ENCODE results near the gene MAPKAPK2.
"Not testable (repeated sequence)": the region's sequence is repeated elsewhere in the genome, so short reads cannot be mapped to it uniquely, and the experiment has no call there.

MAPKAPK2 gene

DNA sequence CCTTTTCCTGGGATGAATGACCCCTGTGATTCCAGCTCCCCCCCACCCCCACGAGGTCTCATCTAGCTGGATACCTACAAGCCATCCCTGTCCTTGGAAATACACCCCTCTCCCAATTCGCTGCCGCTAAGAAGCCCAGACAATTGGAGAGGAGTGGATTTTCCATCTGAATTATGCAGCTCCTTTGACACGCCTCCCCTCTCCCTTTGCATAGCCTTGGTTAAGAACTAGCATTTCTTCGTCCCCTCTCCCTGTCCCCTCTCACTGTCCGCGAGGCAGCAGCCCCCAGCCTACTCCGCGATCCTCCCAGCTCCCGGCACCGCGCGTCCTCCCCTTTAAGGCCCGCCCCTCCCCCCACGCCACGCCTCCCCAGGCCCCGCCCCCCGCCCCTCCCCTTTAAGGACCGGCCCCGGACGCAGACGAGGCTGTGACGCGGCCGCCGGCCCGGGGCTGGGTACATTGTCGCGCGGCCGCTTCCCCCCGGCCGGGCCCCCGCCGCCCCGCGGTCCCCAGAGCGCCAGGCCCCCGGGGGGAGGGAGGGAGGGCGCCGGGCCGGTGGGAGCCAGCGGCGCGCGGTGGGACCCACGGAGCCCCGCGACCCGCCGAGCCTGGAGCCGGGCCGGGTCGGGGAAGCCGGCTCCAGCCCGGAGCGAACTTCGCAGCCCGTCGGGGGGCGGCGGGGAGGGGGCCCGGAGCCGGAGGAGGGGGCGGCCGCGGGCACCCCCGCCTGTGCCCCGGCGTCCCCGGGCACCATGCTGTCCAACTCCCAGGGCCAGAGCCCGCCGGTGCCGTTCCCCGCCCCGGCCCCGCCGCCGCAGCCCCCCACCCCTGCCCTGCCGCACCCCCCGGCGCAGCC is at the start of gene MAPKAPK2:
MAPKAPK2 (plus strand) TSS at position 428 of the 856 bp plus-strand sequence; CDS start at position 753, 325 bp downstream.
- DNase-seq (ENCODE audit: low read depth in 2 of 2): peak; percentile 54 to 57

DNA sequence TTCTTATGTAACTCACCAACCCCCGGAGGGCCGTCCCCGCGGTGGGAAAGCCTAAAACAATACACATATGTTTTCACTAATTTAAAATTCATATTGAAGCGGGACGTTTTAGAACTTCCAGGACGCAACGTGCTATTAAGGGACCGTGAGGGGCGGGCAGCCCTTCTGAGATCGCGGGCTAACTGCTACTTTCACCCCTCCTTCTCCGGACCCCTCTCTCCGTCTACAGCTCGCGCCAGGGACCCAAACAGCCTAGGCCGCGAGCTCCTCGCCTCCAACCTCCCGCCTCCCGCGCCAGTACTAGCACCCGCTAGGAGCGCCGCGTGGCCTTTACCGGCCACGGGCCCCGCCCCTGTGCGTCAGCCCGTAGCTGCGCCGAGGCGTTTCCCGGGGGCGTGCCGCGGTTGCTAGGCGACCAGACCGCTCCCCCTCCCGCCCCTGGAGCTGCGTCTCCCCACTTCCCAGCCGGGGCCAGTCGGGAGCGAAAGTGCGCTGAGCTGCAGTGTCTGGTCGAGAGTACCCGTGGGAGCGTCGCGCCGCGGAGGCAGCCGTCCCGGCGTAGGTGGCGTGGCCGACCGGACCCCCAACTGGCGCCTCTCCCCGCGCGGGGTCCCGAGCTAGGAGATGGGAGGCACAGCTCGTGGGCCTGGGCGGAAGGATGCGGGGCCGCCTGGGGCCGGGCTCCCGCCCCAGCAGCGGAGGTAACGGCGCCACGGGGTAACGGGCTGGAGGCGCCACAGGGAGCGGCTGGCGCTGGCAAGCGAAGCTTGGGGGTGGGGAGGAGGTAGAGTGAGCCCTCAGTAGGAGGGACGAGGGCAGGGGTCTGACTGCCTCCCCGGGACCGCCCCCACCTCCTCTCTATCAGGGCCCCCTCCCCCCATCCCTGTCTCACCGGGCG is 49.4 kb upstream of the MAPKAPK2 start, which contains the start of gene DYRK3:
DYRK3 (plus strand) TSS at position 457 of the 898 bp plus-strand sequence; CDS start at position 625, 168 bp downstream.
- peak; percentile 82 to 93 for DNase-seq (ENCODE audit: low read depth in 2 of 2)

DNA sequence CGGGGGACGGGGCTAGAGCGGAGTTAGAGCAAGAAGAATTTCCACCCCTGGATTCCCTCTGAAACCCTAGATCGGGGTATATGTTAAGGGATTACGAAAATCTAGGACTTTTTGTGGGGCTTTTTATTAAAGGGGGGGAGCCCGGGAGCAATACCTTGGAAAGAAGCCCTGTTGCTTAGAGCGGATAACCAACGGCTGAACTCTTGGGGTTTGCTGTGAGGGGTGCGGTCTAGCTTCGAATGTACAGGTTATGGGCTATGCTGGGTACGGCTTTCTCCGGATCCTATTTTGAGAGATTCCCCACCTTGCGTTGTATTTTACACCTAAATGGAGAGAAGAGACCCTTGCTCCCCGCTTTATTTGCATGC is 48.7 kb upstream of the MAPKAPK2 start:
- DNase-seq (ENCODE audit: low read depth in 2 of 2): no peak

DNA sequence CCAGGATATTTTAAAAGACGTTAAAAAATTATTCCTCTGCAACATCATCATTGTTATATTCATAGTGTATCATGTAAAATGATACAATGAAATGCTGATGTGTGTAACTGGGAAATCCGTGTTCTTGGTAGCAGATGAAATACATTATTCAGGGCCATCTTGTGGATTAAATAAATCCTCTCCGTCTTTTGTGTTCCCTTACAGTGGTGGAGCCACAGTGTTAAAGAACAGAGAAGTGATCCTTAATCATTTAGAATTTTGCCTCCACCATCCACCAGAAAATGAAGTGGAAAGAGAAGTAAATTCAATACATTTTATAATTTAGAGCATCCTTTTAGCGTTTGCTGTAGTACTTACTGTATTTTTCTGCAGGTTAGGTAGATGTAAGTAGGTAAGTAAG is 48.0 kb upstream of the MAPKAPK2 start:
- no peak for DNase-seq (ENCODE audit: low read depth in 2 of 2)

DNA sequence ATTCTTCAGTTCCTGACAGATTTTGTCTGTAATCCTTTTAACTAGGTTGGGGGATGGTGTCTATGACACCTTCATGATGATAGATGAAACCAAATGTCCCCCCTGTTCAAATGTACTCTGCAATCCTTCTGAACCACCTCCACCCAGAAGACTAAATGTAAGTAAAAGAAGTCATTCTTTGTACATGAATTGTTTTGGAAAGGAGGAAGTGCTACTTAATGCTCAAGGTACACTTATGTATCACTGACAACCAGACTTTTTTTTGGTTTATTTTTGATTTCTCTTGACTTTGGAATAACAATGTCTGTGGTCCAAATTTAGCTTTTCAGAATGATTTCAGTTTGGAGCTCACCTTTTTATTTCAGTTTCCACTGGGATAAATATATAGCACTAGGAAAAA is 47.1 kb upstream of the MAPKAPK2 start:
- DNase-seq (ENCODE audit: low read depth in 2 of 2): no peak

DNA sequence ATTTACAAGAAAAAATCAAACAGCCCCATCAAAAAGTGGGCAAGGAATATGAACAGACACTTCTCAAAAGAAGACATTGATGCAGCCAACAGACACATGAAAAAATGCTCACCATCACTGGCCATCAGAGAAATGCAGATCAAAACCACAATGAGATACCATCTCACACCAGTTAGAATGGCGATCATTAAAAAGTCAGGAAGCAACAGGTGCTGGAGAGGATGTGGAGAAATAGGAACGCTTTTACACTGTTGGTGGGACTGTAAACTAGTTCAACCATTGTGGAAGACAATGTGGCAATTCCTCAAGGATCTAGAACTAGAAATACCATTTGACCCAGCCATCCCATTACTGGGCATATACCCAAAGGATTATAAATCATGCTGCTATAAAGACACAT is 42.6 kb upstream of the MAPKAPK2 start:
- not testable (repeated sequence) for DNase-seq (ENCODE audit: low read depth in 2 of 2)

DNA sequence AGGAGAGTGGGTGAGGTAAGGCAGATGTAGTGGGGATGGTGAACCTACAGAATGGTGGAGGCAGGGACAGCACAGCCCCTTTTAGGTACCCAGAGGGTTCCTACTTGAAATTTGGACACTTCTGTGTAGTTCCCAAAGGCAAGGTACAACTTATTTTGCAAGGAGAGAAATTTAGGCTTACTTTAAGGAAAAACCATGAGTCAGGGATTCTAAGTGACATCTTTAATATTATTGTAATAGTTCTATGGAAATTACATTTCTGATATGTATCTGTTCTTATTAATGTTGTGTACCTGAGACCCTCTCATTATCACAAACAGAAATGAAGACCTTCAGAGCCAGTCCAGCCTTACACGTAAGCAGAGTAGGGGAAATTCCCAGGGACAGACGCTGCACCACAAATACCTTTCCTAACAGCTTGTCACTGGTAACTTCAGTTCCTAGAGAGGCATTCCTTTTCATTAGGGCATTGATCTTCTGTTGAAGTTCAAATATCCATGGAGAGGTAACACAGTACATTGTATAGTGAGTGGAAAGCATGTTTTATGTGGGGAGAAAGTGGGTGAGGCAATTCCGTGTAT is 41.5 kb upstream of the MAPKAPK2 start:
- DNase-seq (ENCODE audit: low read depth in 2 of 2): no peak

DNA sequence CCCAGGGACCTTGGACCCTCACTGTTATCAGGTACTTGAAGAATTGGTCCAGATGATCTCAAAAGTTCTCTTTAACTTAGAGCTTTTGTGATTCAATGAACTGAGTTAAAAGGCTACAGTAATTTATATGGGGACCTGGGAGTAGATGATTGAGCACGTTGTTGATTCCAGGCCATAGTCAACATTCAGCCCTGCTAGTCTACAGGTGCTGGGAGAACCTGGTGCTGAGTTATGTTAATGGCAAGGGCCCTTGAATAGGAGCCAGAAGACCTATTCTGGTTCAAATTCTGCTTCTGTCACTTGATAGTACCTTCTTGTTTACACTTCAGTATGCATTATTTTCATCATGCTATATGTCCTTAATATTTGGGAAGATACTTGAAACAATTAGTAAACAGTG is 38.2 kb upstream of the MAPKAPK2 start:
- DNase-seq (ENCODE audit: low read depth in 2 of 2): no peak

DNA sequence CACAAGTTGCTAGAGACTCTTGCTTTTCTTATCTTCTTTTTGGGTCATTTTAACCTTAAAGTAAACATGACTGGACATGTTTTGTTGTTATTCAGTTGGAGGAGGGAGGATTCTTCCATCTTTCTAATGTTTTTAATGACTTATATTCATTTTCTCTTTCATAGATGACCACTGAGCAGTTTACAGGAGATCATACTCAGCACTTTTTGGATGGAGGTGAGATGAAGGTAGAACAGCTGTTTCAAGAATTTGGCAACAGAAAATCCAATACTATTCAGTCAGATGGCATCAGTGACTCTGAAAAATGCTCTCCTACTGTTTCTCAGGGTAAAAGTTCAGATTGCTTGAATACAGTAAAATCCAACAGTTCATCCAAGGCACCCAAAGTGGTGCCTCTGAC is 37.5 kb upstream of the MAPKAPK2 start:
- no peak for DNase-seq (ENCODE audit: low read depth in 2 of 2)

DNA sequence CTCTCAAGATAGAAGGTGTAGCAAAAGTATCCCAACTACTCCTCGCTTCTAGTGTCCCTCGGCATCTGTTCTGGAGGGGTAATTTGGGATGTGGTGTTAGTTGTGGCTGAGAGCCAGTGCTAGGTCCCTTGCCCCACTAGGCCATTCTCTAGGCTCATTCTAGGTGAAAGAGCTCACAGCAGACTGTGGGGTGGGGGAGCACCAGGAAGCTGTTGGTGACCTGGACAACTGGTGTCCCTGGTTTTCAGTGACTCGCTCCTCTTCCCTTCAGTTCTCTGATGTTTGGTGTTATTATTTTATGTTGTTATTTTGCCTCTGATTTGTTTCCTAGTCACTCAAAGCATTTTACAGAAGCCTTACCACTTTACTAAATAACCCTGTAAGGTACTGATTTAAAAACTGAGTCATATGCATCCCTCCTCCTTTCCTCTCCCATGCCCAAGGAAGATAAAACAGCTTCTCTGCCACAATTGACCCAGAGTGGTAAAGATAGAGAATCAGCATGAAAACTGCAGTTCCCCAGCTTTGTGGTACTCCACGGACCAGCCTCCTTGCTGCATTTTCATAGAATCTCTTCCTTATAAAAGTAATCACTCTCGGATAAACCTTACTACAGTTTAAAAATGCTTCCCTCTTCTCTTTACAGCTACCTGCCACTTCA is 35.3 kb upstream of the MAPKAPK2 start:
- DNase-seq (ENCODE audit: low read depth in 2 of 2): no peak

DNA sequence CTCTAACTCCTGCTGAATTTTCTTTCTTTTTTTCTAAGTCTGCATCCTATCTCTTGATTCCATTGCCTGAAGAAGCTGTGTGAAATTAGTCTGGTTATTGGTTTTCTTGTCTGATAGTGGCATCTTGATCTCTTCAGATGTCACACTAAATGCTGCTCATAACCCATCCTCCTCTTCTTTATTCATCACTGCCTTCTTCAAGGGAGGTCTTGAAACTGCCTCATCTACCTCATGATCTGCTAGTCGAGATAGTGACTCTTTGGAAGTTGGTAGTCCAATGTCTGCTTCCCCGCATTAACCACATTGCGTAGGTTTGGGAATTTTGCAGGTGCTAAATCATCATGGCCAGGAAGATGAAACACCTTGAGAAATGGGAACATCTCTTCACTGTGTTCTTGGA is 33.7 kb upstream of the MAPKAPK2 start:
- no peak for DNase-seq (ENCODE audit: low read depth in 2 of 2)

DNA sequence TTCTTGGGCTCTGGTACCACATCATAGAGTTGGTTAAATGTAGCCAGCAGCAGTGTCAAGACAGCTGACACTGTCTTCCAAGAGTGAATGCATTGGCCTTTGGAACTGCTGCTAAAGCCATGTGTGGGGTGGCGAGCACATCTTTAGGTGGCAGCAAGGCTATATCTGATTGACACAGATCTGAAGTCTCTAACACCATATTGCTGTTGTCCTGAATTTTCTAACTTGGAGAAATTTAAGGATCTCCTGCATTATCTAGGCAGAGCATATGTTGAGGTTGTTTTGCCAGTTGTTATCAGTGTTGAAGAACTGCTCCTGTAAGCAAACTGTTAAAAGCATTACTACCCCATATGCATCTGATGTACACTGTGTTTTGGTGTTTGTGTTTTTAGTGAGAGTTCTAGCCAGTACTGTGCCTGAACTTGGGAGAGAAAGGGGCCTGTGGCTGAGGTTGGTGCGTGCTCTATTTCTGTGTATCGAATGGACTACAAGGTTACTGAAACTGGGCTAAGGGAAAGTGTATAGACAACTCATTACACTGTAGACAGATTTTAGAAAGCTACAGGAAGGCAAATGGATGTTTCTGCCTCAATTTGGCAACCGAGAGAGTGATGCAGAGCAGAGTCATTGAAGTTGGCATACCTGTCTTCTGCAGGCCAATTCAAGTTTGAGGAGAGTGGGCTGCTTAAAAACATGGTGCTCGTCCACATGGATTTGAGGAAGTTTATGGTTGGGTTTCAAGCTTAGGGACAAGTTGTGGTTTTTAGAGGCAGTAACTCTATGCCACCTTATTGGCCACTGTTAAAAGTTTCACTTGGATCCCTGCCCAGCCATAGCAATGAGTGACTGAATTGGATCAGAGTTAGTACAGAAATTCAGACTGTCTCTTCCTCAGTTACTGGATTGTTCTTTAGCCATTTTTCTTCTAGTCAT is 32.5 kb upstream of the MAPKAPK2 start:
- DNase-seq (ENCODE audit: low read depth in 2 of 2): no peak

DNA sequence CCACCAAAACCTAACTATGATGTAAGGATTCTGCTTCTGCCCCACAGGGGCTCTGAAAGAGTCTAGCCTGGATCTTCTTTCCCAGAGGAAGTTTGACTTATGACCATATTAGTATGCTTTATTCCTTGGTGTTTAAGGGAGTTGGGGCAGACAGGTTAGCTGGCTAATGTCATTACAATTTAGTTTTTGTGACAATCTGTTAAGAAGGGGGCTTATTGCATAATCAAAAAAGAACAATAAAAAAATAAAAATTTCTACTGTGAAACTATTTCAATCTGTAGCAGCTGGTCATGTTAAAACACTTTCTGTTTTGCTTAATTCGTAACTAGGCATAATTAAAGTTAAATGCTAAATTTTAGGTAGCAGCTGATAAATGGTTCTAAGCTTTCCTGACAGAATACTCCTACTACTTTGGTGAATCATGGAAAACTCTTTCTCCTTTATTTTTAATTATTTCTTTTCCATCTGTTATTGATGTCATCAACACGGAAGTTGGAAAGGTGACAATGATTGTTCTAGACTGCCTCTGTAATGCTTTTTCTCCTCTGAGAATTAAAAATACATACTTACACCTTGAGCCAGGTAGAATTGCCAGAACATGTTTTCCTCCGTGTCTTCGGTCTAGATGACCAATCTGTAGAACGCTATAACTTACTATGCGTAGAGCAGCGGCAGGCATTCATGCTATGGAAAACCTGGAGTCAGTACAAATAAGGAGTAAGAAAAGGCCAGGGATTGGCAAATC is 30.8 kb upstream of the MAPKAPK2 start:
- DNase-seq (ENCODE audit: low read depth in 2 of 2): no peak

DNA sequence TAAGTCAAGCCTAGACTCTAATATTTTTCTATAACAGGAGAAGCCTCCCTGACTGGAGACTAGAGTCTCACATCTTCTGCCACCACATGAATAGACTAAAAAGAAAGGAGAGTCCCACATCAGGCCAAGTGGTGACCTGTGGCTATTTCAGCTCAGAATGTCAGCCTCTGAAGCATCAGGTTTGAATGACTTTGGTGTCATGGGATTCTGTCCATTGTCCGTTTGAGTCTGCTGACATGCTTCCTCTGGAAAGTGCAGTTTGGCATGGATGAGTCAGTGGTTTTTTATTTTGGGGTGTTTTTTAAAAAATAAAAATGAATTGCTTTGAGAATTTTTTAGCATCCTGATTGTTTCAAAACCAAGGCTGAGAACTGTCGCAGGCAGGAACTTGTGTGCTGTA is 29.9 kb upstream of the MAPKAPK2 start:
- no peak for DNase-seq (ENCODE audit: low read depth in 2 of 2)

DNA sequence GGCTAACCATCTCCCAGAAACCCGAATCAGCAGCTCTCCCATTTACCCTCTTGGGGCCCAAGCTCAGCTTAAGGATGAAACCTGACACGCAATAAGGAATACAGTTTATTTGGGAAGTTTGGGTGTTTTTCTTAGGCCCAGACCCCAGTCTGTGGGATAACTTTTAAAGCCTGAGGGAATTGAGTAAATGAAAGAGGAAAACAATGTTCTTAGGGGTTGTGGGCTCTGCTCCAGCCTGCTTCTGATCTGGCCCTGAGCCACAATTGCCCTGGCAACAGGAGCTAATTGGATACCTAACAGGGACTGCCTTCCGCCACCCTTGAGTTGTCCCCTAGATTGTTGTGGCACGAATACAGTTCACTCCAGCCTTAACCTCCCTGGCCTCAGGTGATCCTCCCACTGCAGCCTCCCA is 29.2 kb upstream of the MAPKAPK2 start:
- DNase-seq (ENCODE audit: low read depth in 2 of 2): no peak

DNA sequence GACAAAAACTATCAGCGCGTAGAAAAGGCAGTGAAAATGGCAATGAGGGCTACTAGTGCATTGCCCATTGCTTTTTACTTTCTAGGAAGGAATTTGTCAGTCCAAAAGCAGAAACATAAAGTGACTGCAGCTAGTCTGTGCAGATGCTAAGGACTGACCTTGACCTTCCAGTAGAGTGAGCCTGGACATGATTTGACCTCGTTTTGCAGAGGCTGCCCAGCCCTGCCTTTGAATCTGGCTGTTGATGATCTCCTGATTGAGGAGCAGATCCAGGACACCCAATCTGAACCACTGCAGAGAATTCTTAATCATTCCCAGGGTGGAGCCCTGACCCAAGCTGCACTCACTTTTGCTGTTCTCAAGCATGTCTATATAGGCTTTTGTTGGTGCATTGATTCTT is 27.8 kb upstream of the MAPKAPK2 start:
- DNase-seq (ENCODE audit: low read depth in 2 of 2): no peak

DNA sequence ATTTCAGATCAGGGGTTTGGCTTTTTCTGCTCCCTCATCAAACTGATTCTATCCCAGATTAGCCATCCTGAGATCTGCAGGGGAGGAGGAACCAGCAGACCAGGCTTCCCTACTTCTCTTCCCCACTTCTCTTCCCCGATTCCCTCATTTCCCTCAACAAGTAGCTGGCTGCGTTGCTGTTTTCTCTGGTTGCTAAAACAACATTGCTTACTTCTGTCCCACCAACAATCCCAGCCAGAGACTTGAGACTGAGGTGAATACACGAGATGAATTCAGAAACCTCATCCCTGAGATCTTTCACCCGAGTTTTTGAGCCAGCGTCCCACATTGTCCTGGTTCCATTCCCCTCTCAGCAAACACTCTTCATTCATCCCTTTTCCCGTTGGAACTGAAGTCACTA is 27.0 kb upstream of the MAPKAPK2 start:
- DNase-seq (ENCODE audit: low read depth in 2 of 2): no peak

DNA sequence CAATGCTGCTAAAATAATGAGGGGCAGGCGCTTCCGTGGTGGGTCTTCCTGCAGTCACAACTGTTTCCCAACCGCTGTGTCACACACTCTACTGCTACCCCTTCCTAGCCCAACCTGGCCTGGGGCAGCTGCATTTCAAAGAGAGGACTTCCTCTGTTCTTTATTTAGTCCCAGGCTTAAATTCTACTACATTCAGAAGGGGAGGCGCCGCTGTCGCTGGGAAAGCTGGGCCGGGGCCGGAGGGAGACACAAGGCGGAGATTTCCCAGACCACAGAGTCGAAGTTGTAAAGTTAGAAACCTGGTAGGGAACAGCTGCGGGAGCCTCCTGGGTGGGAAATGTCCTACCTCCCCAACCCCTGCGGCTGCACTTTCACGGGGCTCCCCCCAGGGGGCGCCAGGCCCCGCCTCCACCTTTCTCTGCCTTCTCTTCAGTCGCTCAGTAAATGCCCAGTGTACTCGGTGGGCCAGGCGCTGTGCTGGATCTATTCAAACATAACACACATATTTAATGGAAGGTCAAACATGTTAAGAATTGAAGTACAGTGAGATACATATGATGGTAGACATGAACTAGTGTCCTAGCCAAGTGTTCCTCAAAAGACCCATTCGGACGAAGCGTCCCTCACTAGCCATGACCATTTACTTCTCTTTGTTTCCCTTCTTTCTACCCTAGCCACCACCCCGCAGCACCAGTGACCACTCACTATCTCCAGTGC is 26.3 kb upstream of the MAPKAPK2 start:
- peak in 1 of 2 experiments; percentile 40 for DNase-seq (ENCODE audit: low read depth in 2 of 2)

DNA sequence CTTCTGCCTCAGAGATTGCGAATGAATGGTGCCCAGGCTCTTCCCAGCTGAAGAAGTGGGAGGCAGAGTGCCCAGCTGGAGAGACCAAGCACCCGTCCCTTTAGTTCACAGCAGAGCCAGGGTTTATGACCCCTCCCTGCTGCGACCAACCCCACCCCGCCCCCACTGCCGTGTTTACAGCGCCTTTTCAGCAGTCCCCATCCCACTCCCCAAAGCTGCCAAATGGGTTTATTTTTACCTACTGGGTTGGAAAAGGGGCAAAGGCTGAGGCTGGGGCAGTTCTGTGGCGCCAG is 25.8 kb upstream of the MAPKAPK2 start:
- no peak for DNase-seq (ENCODE audit: low read depth in 2 of 2)
